PC-9 (cell line): ENCODE data around the gene HJV. TPM values are rescaled to one million over a fixed set of nuclear protein-coding genes. Genes with fewer than 3 reads are reported as not detected.
A peak's percentile ranks its signal among the peaks of the same experiment; 100 is the strongest.

ENCODE experiments used
- BruUV-seq: library from RNA; stranded (reverse); fragments of 400-500 nt; replicated peaks from 2 replicates; lab custom pipeline; 2021; lab: Mats Ljungman, UMichigan
- CTCF ChIA-PET: fragments of 300-600 bp; sonication (Branson Sonifier 250); formaldehyde crosslinking; loops from one replicate; lab custom pipeline; 2022; ENCODE audit warnings: antibody characterized with exemption; lab: Charles Lee
- POLR2A ChIA-PET: fragments of 300-600 bp; sonication (Branson Sonifier 250); formaldehyde crosslinking; loops from one replicate; lab custom pipeline; 2022; ENCODE audit warnings: antibody characterized with exemption; ENCODE audit not compliant: unreplicated experiment; lab: Charles Lee
- DNase-seq, 2 experiments: peaks; one replicate each; pipeline versions ENCODE4 v3.0.0 to v3.0.0-alpha.2; 2015 to 2022; ENCODE audit warnings: mixed read lengths in 1 of 2
- H2AFZ ChIP-seq: fragments of 200-600 bp; sonication (generic); 2 replicates; pipeline ENCODE4 v1.8.1; 2017; ENCODE audit warnings: antibody characterized with exemption
- H3F3A ChIP-seq: fragments of 200-600 bp; sonication (generic); 2 replicates; pipeline ENCODE4 v1.8.1; 2017; ENCODE audit warnings: antibody characterized with exemption, mild to moderate bottlenecking, low read depth; ENCODE audit not compliant: insufficient read depth
- H3K27ac ChIP-seq: fragments of 200-600 bp; sonication (generic); 2 replicates; pipeline ENCODE4 v1.6.1; 2016; ENCODE audit warnings: mixed run types
- H3K27me3 ChIP-seq: fragments of 200-600 bp; sonication (generic); 2 replicates; pipeline ENCODE4 v1.6.1; 2016; ENCODE audit warnings: low read depth, mixed run types; ENCODE audit not compliant: insufficient read depth
- H3K36me3 ChIP-seq: fragments of 200-600 bp; sonication (generic); 2 replicates; pipeline ENCODE4 v1.6.1; 2016; ENCODE audit warnings: low read depth, mixed run types
- H3K4me1 ChIP-seq: fragments of 200-600 bp; sonication (generic); replicated peaks from 2 replicates; pipeline ENCODE4 v1.6.1; 2016; ENCODE audit warnings: mixed run types; ENCODE audit not compliant: insufficient read depth
- H3K4me2 ChIP-seq: fragments of 200-600 bp; sonication (generic); 2 replicates; pipeline ENCODE4 v1.6.1; 2017; ENCODE audit warnings: mixed run types
- H3K4me3 ChIP-seq: fragments of 200-600 bp; sonication (generic); 2 replicates; pipeline ENCODE4 v1.6.1; 2016; ENCODE audit warnings: mixed run types
- H3K79me2 ChIP-seq: fragments of 200-600 bp; sonication (generic); 2 replicates; pipeline ENCODE4 v1.6.1; 2017; ENCODE audit warnings: low read depth, mixed run types
- H3K9me2 ChIP-seq: fragments of 200-600 bp; sonication (generic); 2 replicates; pipeline ENCODE4 v1.8.1; 2017; ENCODE audit warnings: mild to moderate bottlenecking; ENCODE audit not compliant: insufficient read depth
- H3K9me3 ChIP-seq: fragments of 200-600 bp; sonication (generic); 2 replicates; pipeline ENCODE4 v1.8.1; 2016; ENCODE audit warnings: low read depth; ENCODE audit not compliant: insufficient read depth
- H4K20me1 ChIP-seq: fragments of 200-600 bp; sonication (generic); 2 replicates; pipeline ENCODE4 v1.8.1; 2017; ENCODE audit not compliant: insufficient read depth
- CTCF ChIP-seq: fragments of 200-600 bp; sonication (generic); conservative IDR thresholded peaks from 2 replicates; pipeline ENCODE4 v1.6.1; 2017; ENCODE audit warnings: mixed run types, antibody characterized with exemption, mild to moderate bottlenecking, moderate library complexity
- EZH2 ChIP-seq: fragments of 200-600 bp; sonication (generic); IDR thresholded peaks from 2 replicates; pipeline ENCODE4 v1.8.0; 2017; ENCODE audit warnings: antibody characterized with exemption, low read depth
- intact Hi-C: fragments of 100-400 bp; cut with micrococcal nuclease; formaldehyde crosslinking; loops from one replicate; pipeline ENCODE4 v1.10.0; 2022; ENCODE audit not compliant: unreplicated experiment
- total RNA-seq: library from RNA; stranded (reverse); gene quantifications from 2 replicates; pipeline ENCODE4 v1.2.3, GENCODE V29; 2021

Gene HJV
- total RNA-seq, 1 experiment from 2014 or later: not detected

- H3F3A ChIP-seq: peaks cover 17% of the 10 kb centered on the region; the same call in 1 of the 2 replicates
- peak; percentile 43 to 80 for DNase-seq
- H3K27me3 ChIP-seq: no peaks in the 10 kb centered on the region
- H3K4me3 ChIP-seq: no peak overlapping the region
- no peak overlapping the region for H2AFZ ChIP-seq
- no peak overlapping the region for H3K27ac ChIP-seq
- intact Hi-C loops: loop anchor here (5.0 kb wide), 2 partner anchors 96 to 166 kb away; partner anchors contain the start of genes NUDT17 and PEX11B
- ChIA-PET POLR2A (interaction anchor here (0.7 kb wide), 1 partner anchor 289 kb away, joined by 3 read pairs; no protein-coding TSS in a partner anchor), CTCF (interaction anchor here (0.6 to 0.8 kb wide), 2 partner anchors 34 to 94 kb away, joined by 3 to 4 read pairs; partner anchors contain the start of gene PEX11B)
- H3K9me3 ChIP-seq: no peaks in the 10 kb centered on the region
- no TSS peak for BruUV-seq
- H3K4me2 ChIP-seq: no peak overlapping the region
- TF ChIP-seq EZH2: no peak
- peak; percentile 82 for TF ChIP-seq CTCF
- H3K79me2 ChIP-seq: no peaks in the 10 kb centered on the region
- H3K4me1 ChIP-seq: no peaks in the 10 kb centered on the region; the same call in 1 of the 2 replicates
- H3K36me3 ChIP-seq: no peaks in the 10 kb centered on the region
- no peaks in the 10 kb centered on the region for H3K9me2 ChIP-seq
- H4K20me1 ChIP-seq: no peaks in the 10 kb centered on the region
These were observed 8.6 kb downstream of the HJV start for GRCh38 chr1:146012703-146013558.

- no peak overlapping the region; the same call in 1 of the 2 replicates for H3K27ac ChIP-seq
- H3K36me3 ChIP-seq: no peaks in the 10 kb centered on the region
- no peaks in the 10 kb centered on the region for H4K20me1 ChIP-seq
- H3K4me2 ChIP-seq: no peak overlapping the region
- no peak for TF ChIP-seq CTCF
- no peak for TF ChIP-seq EZH2
- H2AFZ ChIP-seq: no peak overlapping the region
- peaks cover 3% of the 10 kb centered on the region; the same call in 1 of the 2 replicates for H3K4me1 ChIP-seq
- H3K27me3 ChIP-seq: no peaks in the 10 kb centered on the region
- no peak for DNase-seq
- BruUV-seq: no TSS peak
- H3K9me2 ChIP-seq: no peaks in the 10 kb centered on the region
- CTCF ChIA-PET: no interaction called here
- no peak overlapping the region for H3K4me3 ChIP-seq
- POLR2A ChIA-PET: no interaction called here
- intact Hi-C loops: loop anchor here (1.0 to 5.0 kb wide), 3 partner anchors 93 to 163 kb away; partner anchors contain the start of genes NUDT17 and PEX11B
- H3F3A ChIP-seq: peaks cover 25% of the 10 kb centered on the region
- H3K9me3 ChIP-seq: no peaks in the 10 kb centered on the region
- H3K79me2 ChIP-seq: no peaks in the 10 kb centered on the region
These were observed 11.3 kb downstream of the HJV start for GRCh38 chr1:146010126-146010738.

- Histone ChIP-seq H3K4me1 (peaks cover 3% of the 10 kb centered on the region; the same call in 1 of the 2 replicates), H3K79me2 (no peaks in the 10 kb centered on the region), H3K27ac (no peak overlapping the region), H3K36me3 (no peaks in the 10 kb centered on the region), H3K9me2 (no peaks in the 10 kb centered on the region), H2AFZ (no peak overlapping the region), H3F3A (peaks cover 25% of the 10 kb centered on the region), H4K20me1 (no peaks in the 10 kb centered on the region), H3K27me3 (no peaks in the 10 kb centered on the region), H3K9me3 (no peaks in the 10 kb centered on the region), H3K4me2 (no peak overlapping the region), H3K4me3 (no peak overlapping the region)
- TF ChIP-seq CTCF (peak; percentile 37; the same call in 1 of the 2 replicates), EZH2 (no peak)
- no TSS peak for BruUV-seq
- intact Hi-C loops: loop anchor here (2.0 kb wide), 1 partner anchor 29 kb away; no protein-coding TSS in a partner anchor
- no peak for DNase-seq
- CTCF ChIA-PET: interaction anchor here (0.6 to 2.9 kb wide), 4 partner anchors 9 to 256 kb away, joined by 3 to 24 read pairs (median 5); no protein-coding TSS in a partner anchor
- POLR2A ChIA-PET: interaction anchor here (0.6 to 0.7 kb wide), 2 partner anchors 28 to 80 kb away, joined by 4 to 14 read pairs; partner anchors contain the start of gene RBM8A
These were observed 13.9 kb downstream of the HJV start for GRCh38 chr1:146007489-146008133.
